HCT116 (cell line): ENCODE data around the gene MAPRE2. TPM values are rescaled to one million over a fixed set of nuclear protein-coding genes. Genes with fewer than 3 reads are reported as not detected.

ENCODE experiments used
- ATAC-seq: fragments of 200-7000 bp; cut with Tn5 transposase; 2 replicates; pipeline ENCODE4 v1.9.1; 2020; ENCODE audit warnings: mild to moderate bottlenecking, moderate library complexity
- BruUV-seq: library from RNA; stranded (reverse); fragments of 400-500 nt; replicated peaks from 2 replicates; lab custom pipeline; 2021; lab: Mats Ljungman, UMichigan
- CTCF ChIA-PET: fragments of 300-600 bp; sonication (Branson Sonifier 250); formaldehyde crosslinking; loops from one replicate; lab custom pipeline; 2021; ENCODE audit warnings: antibody characterized with exemption; lab: Charles Lee
- POLR2A ChIA-PET: fragments of 300-600, 350-600 bp; sonication (Branson Sonifier 250); formaldehyde crosslinking; loops from one replicate; lab custom pipeline; 2021; ENCODE audit warnings: antibody characterized with exemption; lab: Charles Lee
- RAD21 ChIA-PET, 2 experiments: fragments of 300-600 bp; sonication (Branson Sonifier 250); formaldehyde crosslinking; loops; one replicate each; lab custom pipeline; 2023; ENCODE audit warnings: low total read pairs in 2 of 2; ENCODE audit not compliant: uncharacterized antibody in 2 of 2, unreplicated experiment in 2 of 2, low non-redundant PET in 1 of 2; lab: Charles Lee
- DNase-seq: peaks from one replicate; pipeline ENCODE4 v3.0.0-alpha.2; 2010; ENCODE audit warnings: low read depth, low spot score
- H2AFZ ChIP-seq: fragments of 200-600 bp; shearing (Covaris generic), sonication (generic); 2 replicates; pipeline ENCODE4 v1.6.1; 2017; ENCODE audit warnings: low read depth, mixed run types, mixed read lengths, antibody characterized with exemption, low read length; ENCODE audit not compliant: poor library complexity, severe bottlenecking
- H3K27ac ChIP-seq: 2 replicates; pipeline ENCODE4 v1.5.1; 2012; ENCODE audit warnings: low read depth, low read length
- H3K27me3 ChIP-seq: fragments of 200-600 bp; sonication (generic); 2 replicates; pipeline ENCODE4 v1.6.1; 2016; ENCODE audit warnings: mixed run types, low read length, mixed read lengths; ENCODE audit not compliant: insufficient read depth
- H3K36me3 ChIP-seq, 2 experiments: fragments of 200-500 bp in 1 of 2; fragments of 200-600 bp in 1 of 2; sonication (Bioruptor generic) in 1 of 2; sonication (generic) in 1 of 2; 2 replicates each; pipeline versions ENCODE4 v1.5.1 to v1.6.1; 2014 to 2016; ENCODE audit warnings: low read length in 2 of 2, inconsistent platforms in 1 of 2, mixed read lengths in 1 of 2, mixed run types in 1 of 2; ENCODE audit not compliant: insufficient read depth in 2 of 2, control insufficient read depth in 1 of 2
- H3K4me1 ChIP-seq, 2 experiments: fragments of 200-600 bp in 1 of 2; sonication (generic) in 1 of 2; 2 replicates each; pipeline versions ENCODE4 v1.5.1 to v1.6.1; 2012 to 2017; ENCODE audit warnings: low read length in 2 of 2, inconsistent platforms in 1 of 2, mild to moderate bottlenecking in 1 of 2, mixed read lengths in 1 of 2, mixed run types in 1 of 2, moderate library complexity in 1 of 2; ENCODE audit not compliant: insufficient read depth in 2 of 2, control insufficient read depth in 1 of 2
- H3K4me2 ChIP-seq: fragments of 200-600 bp; sonication (generic); 2 replicates; pipeline ENCODE4 v1.6.1; 2017; ENCODE audit warnings: mixed run types, low read length, mixed read lengths
- H3K4me3 ChIP-seq, 2 experiments: fragments of 200-600 bp in 1 of 2; sonication (generic) in 1 of 2; replicated peaks in 1 of 2; 2 replicates each; pipeline ENCODE4 v1.5.1; 2011 to 2016; ENCODE audit warnings: low read length in 2 of 2, control low read depth in 1 of 2, low read depth in 1 of 2, mild to moderate bottlenecking in 1 of 2, mixed read lengths in 1 of 2, mixed run types in 1 of 2
- H3K79me2 ChIP-seq: fragments of 200-600 bp; sonication (generic); 2 replicates; pipeline ENCODE4 v1.6.1; 2017; ENCODE audit warnings: mild to moderate bottlenecking, mixed run types, low read length, moderate library complexity, mixed read lengths; ENCODE audit not compliant: insufficient read depth
- H3K9ac ChIP-seq: fragments of 200-600 bp; sonication (generic); 2 replicates; pipeline ENCODE4 v1.6.1; 2016; ENCODE audit warnings: low read length, mixed read lengths
- H3K9me2 ChIP-seq: fragments of 200-600 bp; sonication (generic), shearing (Covaris generic); 2 replicates; pipeline ENCODE4 v1.6.1; 2017; ENCODE audit warnings: mixed run types, mild to moderate bottlenecking, moderate library complexity; ENCODE audit not compliant: insufficient read depth
- H3K9me3 ChIP-seq, 2 experiments: fragments of 200-500 bp in 1 of 2; fragments of 200-600 bp in 1 of 2; sonication (Bioruptor generic) in 1 of 2; sonication (generic) in 1 of 2; 2 replicates each; pipeline ENCODE4 v1.6.1; 2014 to 2017; ENCODE audit warnings: low read length in 2 of 2, mixed read lengths in 2 of 2, inconsistent platforms in 1 of 2, low read depth in 1 of 2, mild to moderate bottlenecking in 1 of 2, mixed run types in 1 of 2, moderate library complexity in 1 of 2; ENCODE audit not compliant: control insufficient read depth in 1 of 2, insufficient read depth in 1 of 2
- H4K20me1 ChIP-seq: fragments of 200-600 bp; sonication (generic), shearing (Covaris generic); 2 replicates; pipeline ENCODE4 v1.6.1; 2017; ENCODE audit warnings: mixed run types, mild to moderate bottlenecking, moderate library complexity; ENCODE audit not compliant: insufficient read depth
- CBX3 ChIP-seq: IDR thresholded peaks from 2 replicates; pipeline ENCODE4 v1.6.1; 2012; ENCODE audit warnings: low read depth
- CEBPB ChIP-seq: IDR thresholded peaks from 2 replicates; pipeline ENCODE4 v1.6.1; 2012; ENCODE audit warnings: low read depth
- EGR1 ChIP-seq: IDR thresholded peaks from 2 replicates; pipeline ENCODE4 v1.6.1; 2012; ENCODE audit warnings: low read depth
- ELF1 ChIP-seq: IDR thresholded peaks from 2 replicates; pipeline ENCODE4 v1.6.1; 2012; ENCODE audit warnings: low read depth, borderline replicate concordance
- EZH2 ChIP-seq: fragments of 200-600 bp; sonication (generic); IDR thresholded peaks from 2 replicates; pipeline ENCODE4 v1.6.1; 2017; ENCODE audit warnings: antibody characterized with exemption, mixed run types
- FOSL1 ChIP-seq: IDR thresholded peaks from 2 replicates; pipeline ENCODE4 v1.6.1; 2012; ENCODE audit warnings: low read depth
- POLR2A ChIP-seq: IDR thresholded peaks from 2 replicates; pipeline ENCODE4 v1.7.0; 2011; ENCODE audit warnings: borderline replicate concordance; ENCODE audit not compliant: insufficient read depth, insufficient read length; ENCODE audit errors: extremely low read depth
- POLR2AphosphoS5 ChIP-seq: IDR thresholded peaks from 2 replicates; pipeline ENCODE4 v1.6.1; 2011; ENCODE audit warnings: mild to moderate bottlenecking, low read depth, low read length, moderate library complexity
- REST ChIP-seq: IDR thresholded peaks from 2 replicates; pipeline ENCODE4 v1.6.1; 2012; ENCODE audit warnings: low read depth
- SIN3A ChIP-seq: IDR thresholded peaks from 2 replicates; pipeline ENCODE4 v1.6.1; 2012; ENCODE audit warnings: low read depth
- SRF ChIP-seq: IDR thresholded peaks from 2 replicates; pipeline ENCODE4 v1.6.1; 2012; ENCODE audit warnings: low read depth
- TCF7L2 ChIP-seq: IDR thresholded peaks from 2 replicates; pipeline ENCODE4 v1.7.0; 2011; ENCODE audit warnings: borderline replicate concordance, inconsistent platforms; ENCODE audit not compliant: insufficient read depth, insufficient read length; ENCODE audit errors: extremely low read depth
- YY1 ChIP-seq: IDR thresholded peaks from 2 replicates; pipeline ENCODE4 v1.6.1; 2011; ENCODE audit warnings: low read length, low read depth, moderate library complexity, mild to moderate bottlenecking; ENCODE audit not compliant: insufficient replicate concordance; ENCODE audit errors: extremely low read depth
- ZFX ChIP-seq: fragments of 450-650 bp; IDR thresholded peaks from 2 replicates; pipeline ENCODE4 v1.6.1; 2017
- ZNF274 ChIP-seq: fragments of 200-500 bp; sonication (Bioruptor generic); IDR thresholded peaks from 2 replicates; pipeline ENCODE4 v1.6.1; 2014; ENCODE audit warnings: mild to moderate bottlenecking, low read depth, low read length, inconsistent platforms
- intact Hi-C: fragments of 100-400 bp; cut with micrococcal nuclease; formaldehyde crosslinking; loops from 2 replicates; pipeline ENCODE4 v1.10.0; 2022
- total RNA-seq: library from RNA; stranded (reverse); gene quantifications from one replicate; pipeline ENCODE4 v1.2.1, GENCODE V29; 2021; ENCODE audit not compliant: unreplicated experiment
- TF ChIP-seq, protein P1 (sequence below), 3 experiments: fragments of 200-600 bp in 1 of 3; sonication (generic) in 1 of 3; IDR thresholded peaks in 2 of 3; conservative IDR thresholded peaks in 1 of 3; 2 replicates each; pipeline ENCODE4 v1.5.1; 2012 to 2017; ENCODE audit warnings: low read depth in 2 of 3, low read length in 2 of 3, antibody characterized with exemption in 1 of 3, borderline replicate concordance in 1 of 3, control low read depth in 1 of 3, mild to moderate bottlenecking in 1 of 3, mixed read lengths in 1 of 3, mixed run types in 1 of 3, moderate library complexity in 1 of 3; ENCODE audit not compliant: insufficient read depth in 1 of 3
- TF ChIP-seq, protein P2 (sequence below): IDR thresholded peaks from 2 replicates; pipeline ENCODE4 v1.6.1; 2012

Gene MAPRE2
- total RNA-seq, 1 experiment from 2014 or later = 17.2 TPM

DNA sequence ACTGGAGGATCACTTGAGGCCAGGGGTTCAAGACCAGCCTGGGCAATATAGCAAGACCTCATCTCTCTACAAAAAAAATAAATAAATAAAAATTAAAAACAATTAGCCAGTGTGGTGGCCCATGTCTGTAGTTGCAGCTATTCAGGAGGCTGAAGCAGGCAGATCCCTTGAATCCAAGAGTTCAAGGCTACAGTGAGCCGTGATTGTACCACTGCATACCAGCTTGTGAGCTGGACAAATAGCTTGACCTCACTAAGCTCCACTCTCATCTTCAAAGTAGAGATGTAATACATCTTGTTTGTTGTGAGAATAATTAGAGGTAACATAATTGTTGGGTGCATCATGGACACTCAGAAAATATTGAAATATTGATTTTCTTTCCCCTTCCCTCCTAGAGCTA is 31.1 kb upstream of the MAPRE2 start:
- TF ChIP-seq SRF = no peak

DNA sequence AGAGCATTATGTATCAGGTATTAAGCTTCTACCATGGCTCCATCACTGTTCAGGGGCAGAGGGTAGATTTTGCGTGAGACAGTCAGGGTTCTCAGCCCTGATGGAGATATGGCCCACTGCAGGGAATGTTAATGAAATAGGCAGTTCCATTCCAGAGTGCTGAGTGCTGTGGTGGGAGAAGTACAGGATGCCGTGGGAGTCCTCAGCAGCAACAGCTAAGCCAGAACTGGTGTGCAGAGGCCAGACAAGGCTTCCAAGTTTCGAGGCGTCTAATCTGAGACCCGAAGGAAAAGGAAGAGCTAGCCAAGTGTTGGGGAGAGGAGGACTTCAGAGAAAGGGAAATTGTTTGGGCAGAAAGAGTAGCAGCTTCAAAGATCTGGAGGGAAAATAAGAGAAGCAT is 30.2 kb upstream of the MAPRE2 start:
- H3K36me3 ChIP-seq = no peaks in the 10 kb centered on the region
- no peaks in the 10 kb centered on the region for H3K79me2 ChIP-seq
- no peak for ATAC-seq
- ChIA-PET RAD21 (no interaction called here), POLR2A (no interaction called here), CTCF (interaction anchor here (0.9 kb wide), 1 partner anchor 12 kb away, joined by 3 read pairs; no protein-coding TSS in a partner anchor)
- H3K27ac ChIP-seq = no peak overlapping the region
- intact Hi-C loops = no loop called here
- no peaks in the 10 kb centered on the region for H4K20me1 ChIP-seq
- peaks cover 0 to 5% of the 10 kb centered on the region in 2 experiments; a peak in 1 of 4 replicates for H3K4me1 ChIP-seq
- no peaks in the 10 kb centered on the region for H3K27me3 ChIP-seq
- H2AFZ ChIP-seq = no peak overlapping the region
- H3K4me3 ChIP-seq = no peak overlapping the region
- H3K9me2 ChIP-seq = no peaks in the 10 kb centered on the region
- DNase-seq = no peak
- no peaks in the 10 kb centered on the region for H3K9me3 ChIP-seq
- no peak overlapping the region for H3K9ac ChIP-seq
- no peak overlapping the region for H3K4me2 ChIP-seq
- no TSS peak for BruUV-seq
- TF ChIP-seq ZNF274 (no peak), EGR1 (no peak), POLR2AphosphoS5 (no peak), SIN3A (no peak), SRF (no peak), CBX3 (no peak), YY1 (no peak), POLR2A (no peak), FOSL1 (no peak), ZFX (no peak), EZH2 (no peak), CEBPB (no peak), TCF7L2 (no peak), ELF1 (no peak), REST (no peak)
- TF ChIP-seq, protein P1, sequence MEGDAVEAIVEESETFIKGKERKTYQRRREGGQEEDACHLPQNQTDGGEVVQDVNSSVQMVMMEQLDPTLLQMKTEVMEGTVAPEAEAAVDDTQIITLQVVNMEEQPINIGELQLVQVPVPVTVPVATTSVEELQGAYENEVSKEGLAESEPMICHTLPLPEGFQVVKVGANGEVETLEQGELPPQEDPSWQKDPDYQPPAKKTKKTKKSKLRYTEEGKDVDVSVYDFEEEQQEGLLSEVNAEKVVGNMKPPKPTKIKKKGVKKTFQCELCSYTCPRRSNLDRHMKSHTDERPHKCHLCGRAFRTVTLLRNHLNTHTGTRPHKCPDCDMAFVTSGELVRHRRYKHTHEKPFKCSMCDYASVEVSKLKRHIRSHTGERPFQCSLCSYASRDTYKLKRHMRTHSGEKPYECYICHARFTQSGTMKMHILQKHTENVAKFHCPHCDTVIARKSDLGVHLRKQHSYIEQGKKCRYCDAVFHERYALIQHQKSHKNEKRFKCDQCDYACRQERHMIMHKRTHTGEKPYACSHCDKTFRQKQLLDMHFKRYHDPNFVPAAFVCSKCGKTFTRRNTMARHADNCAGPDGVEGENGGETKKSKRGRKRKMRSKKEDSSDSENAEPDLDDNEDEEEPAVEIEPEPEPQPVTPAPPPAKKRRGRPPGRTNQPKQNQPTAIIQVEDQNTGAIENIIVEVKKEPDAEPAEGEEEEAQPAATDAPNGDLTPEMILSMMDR (IDR thresholded peaks at IDR 0.05 in 2 of 3, conservative IDR thresholded peaks at IDR 0.05 in 1 of 3; ENCODE audit: borderline replicate concordance in 1 of 3, insufficient read depth in 1 of 3, low read depth in 2 of 3, low read length in 2 of 3) = no peak
- TF ChIP-seq, protein P2, sequence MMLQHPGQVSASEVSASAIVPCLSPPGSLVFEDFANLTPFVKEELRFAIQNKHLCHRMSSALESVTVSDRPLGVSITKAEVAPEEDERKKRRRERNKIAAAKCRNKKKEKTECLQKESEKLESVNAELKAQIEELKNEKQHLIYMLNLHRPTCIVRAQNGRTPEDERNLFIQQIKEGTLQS = no peak

More for the DNA sequence above, 31.1 kb upstream of the MAPRE2 start:
- Histone ChIP-seq H3K9ac (no peak overlapping the region), H3K79me2 (no peaks in the 10 kb centered on the region), H2AFZ (no peak overlapping the region), H3K4me2 (no peak overlapping the region), H3K27me3 (no peaks in the 10 kb centered on the region), H3K36me3 (no peaks in the 10 kb centered on the region), H3K9me2 (no peaks in the 10 kb centered on the region), H3K27ac (no peak overlapping the region), H4K20me1 (no peaks in the 10 kb centered on the region), H3K9me3 (no peaks in the 10 kb centered on the region), H3K4me1 (peaks cover 0 to 5% of the 10 kb centered on the region in 2 experiments; a peak in 1 of 4 replicates), H3K4me3 (no peak overlapping the region)
- ChIA-PET RAD21 (no interaction called here), CTCF (no interaction called here), POLR2A (no interaction called here)
- DNase-seq = no peak
- no TSS peak for BruUV-seq
- intact Hi-C loops = no loop called here
- no peak for ATAC-seq
